HG03457 (cell line): ENCODE data around the gene DSG1.
A peak's percentile ranks its signal among the peaks of the same experiment; 100 is the strongest.
"Not testable (repeated sequence)": the region's sequence is repeated elsewhere in the genome, so short reads cannot be mapped to it uniquely, and the experiment has no call there.

ENCODE experiments used
- ATAC-seq: cut with Tn5 transposase; IDR thresholded peaks from one replicate; pipeline ENCODE4 v1.9.1; 2021; ENCODE audit warnings: moderate number of reproducible peaks; ENCODE audit not compliant: unreplicated experiment

DSG1 gene

GRCh38 chr18:31317860-31318259 is at the start of gene DSG1:
Gene DSG1 (plus strand): TSS chr18:31318160. CDS start chr18:31318301, 141 bp downstream.
- no peak for ATAC-seq

- ATAC-seq = peak; percentile 44
These were observed 49.0 kb upstream of the DSG1 start for GRCh38 chr18:31268985-31269406.

GRCh38 chr18:31269566-31269965 is 48.4 kb upstream of the DSG1 start:
- ATAC-seq = no peak

- no peak for ATAC-seq
These were observed 47.4 kb upstream of the DSG1 start for GRCh38 chr18:31270578-31270977.

- ATAC-seq = no peak
These were observed 44.0 kb upstream of the DSG1 start for GRCh38 chr18:31273812-31274527.

- ATAC-seq = no peak
These were observed 43.0 kb upstream of the DSG1 start for GRCh38 chr18:31274931-31275330.

- ATAC-seq = no peak
These were observed 42.1 kb upstream of the DSG1 start for GRCh38 chr18:31275722-31276463.

GRCh38 chr18:31278609-31279071 is 39.3 kb upstream of the DSG1 start:
- no peak for ATAC-seq

GRCh38 chr18:31280502-31280901 is 37.5 kb upstream of the DSG1 start:
- ATAC-seq = no peak

- ATAC-seq = no peak
These were observed 36.5 kb upstream of the DSG1 start for GRCh38 chr18:31281437-31281836.

- ATAC-seq = not testable (repeated sequence)
These were observed 28.5 kb upstream of the DSG1 start for GRCh38 chr18:31289446-31289845.

GRCh38 chr18:31291688-31292087 is 26.3 kb upstream of the DSG1 start:
- no peak for ATAC-seq

- no peak for ATAC-seq
These were observed 23.7 kb upstream of the DSG1 start for GRCh38 chr18:31294199-31294747.

- ATAC-seq = no peak
These were observed 20.7 kb upstream of the DSG1 start for GRCh38 chr18:31297248-31297647.

- no peak for ATAC-seq
These were observed 16.7 kb upstream of the DSG1 start for GRCh38 chr18:31301201-31301655.

- ATAC-seq = no peak
These were observed 15.0 kb upstream of the DSG1 start for GRCh38 chr18:31302991-31303390.

- ATAC-seq = no peak
These were observed 14.2 kb upstream of the DSG1 start for GRCh38 chr18:31303771-31304170.

- no peak for ATAC-seq
These were observed 8.8 kb upstream of the DSG1 start for GRCh38 chr18:31309115-31309514.

- no peak for ATAC-seq
These were observed 986 bp upstream of the DSG1 start for GRCh38 chr18:31316974-31317373.

GRCh38 chr18:31321719-31322118 is 3.8 kb downstream of the DSG1 start:
- no peak for ATAC-seq

- ATAC-seq = no peak
These were observed 7.1 kb downstream of the DSG1 start for GRCh38 chr18:31325051-31325450.
